Smooth muscle cell (in vitro differentiated cells): ENCODE data around the gene ELMO1. TPM values are rescaled to one million over a fixed set of nuclear protein-coding genes. Genes with fewer than 3 reads are reported as not detected.

Experiments used
- DNase-seq: peaks from one replicate; lab custom pipeline; 2025; ENCODE audit not compliant: unreplicated experiment; lab: John Stamatoyannopoulos, UW
- H2AFZ ChIP-seq: fragments of 200-600 bp; sonication (generic); 2 replicates; pipeline ENCODE4 v1.6.0; 2016; ENCODE audit warnings: antibody characterized with exemption, low read depth, mild to moderate bottlenecking
- H3F3A ChIP-seq: fragments of 200-600 bp; sonication (generic); 2 replicates; pipeline ENCODE4 v1.6.0; 2017; ENCODE audit warnings: antibody characterized with exemption, low read depth
- H3K27ac ChIP-seq: fragments of 200-600 bp; sonication (generic); 2 replicates; pipeline ENCODE4 v1.5.1; 2016; ENCODE audit warnings: low read depth, mild to moderate bottlenecking
- H3K27me3 ChIP-seq: fragments of 200-600 bp; sonication (generic); 2 replicates; pipeline ENCODE4 v1.6.1; 2016; ENCODE audit warnings: low read depth, mild to moderate bottlenecking
- H3K36me3 ChIP-seq: fragments of 200-600 bp; sonication (generic); 2 replicates; pipeline ENCODE4 v1.5.1; 2016; ENCODE audit warnings: low read depth
- H3K4me1 ChIP-seq: fragments of 200-600 bp; sonication (generic); 2 replicates; pipeline ENCODE4 v1.5.1; 2016; ENCODE audit warnings: low read depth
- H3K4me2 ChIP-seq: fragments of 200-600 bp; sonication (generic); 2 replicates; pipeline ENCODE4 v1.6.0; 2016; ENCODE audit warnings: mild to moderate bottlenecking
- H3K4me3 ChIP-seq: fragments of 200-600 bp; sonication (generic); 2 replicates; pipeline ENCODE4 v1.5.1; 2016; ENCODE audit warnings: mild to moderate bottlenecking
- H3K79me2 ChIP-seq: fragments of 200-600 bp; sonication (generic); 2 replicates; pipeline ENCODE4 v1.6.0; 2016; ENCODE audit warnings: low read depth, mild to moderate bottlenecking
- H3K9ac ChIP-seq: fragments of 200-600 bp; sonication (generic); 2 replicates; pipeline ENCODE4 v1.6.0; 2016; ENCODE audit warnings: low read depth
- H3K9me3 ChIP-seq: fragments of 200-600 bp; sonication (generic); replicated peaks from 2 replicates; pipeline ENCODE4 v1.5.1; 2016; ENCODE audit warnings: low read depth
- H4K20me1 ChIP-seq: fragments of 200-600 bp; sonication (generic); 2 replicates; pipeline ENCODE4 v1.6.0; 2016; ENCODE audit warnings: low read depth
- WGBS: methylation state at CpG from one replicate; pipeline ENCODE4 v1.1.7; 2016; ENCODE audit warnings: low lambda C conversion rate; 5-methylcytosine and 5-hydroxymethylcytosine counted together
- polyA plus RNA-seq: library from polyadenylated mRNA; unstranded; fragments of >200 nt; fragmentation: Nextera tagmentation; extraction: Ambion mirVana; gene quantifications from 2 replicates; pipeline ENCODE4 v1.2.1, GENCODE V29; 2016
- total RNA-seq: library from RNA; depleted of rRNA; stranded (reverse); fragments of >200 nt; gene quantifications from 2 replicates; pipeline ENCODE4 v1.2.3, GENCODE V29; 2014
- TF ChIP-seq, protein P1 (sequence below): fragments of 200-600 bp; sonication (generic); IDR thresholded peaks from 2 replicates; pipeline ENCODE4 v1.5.1; 2017; ENCODE audit warnings: borderline replicate concordance, mild to moderate bottlenecking, antibody characterized with exemption; ENCODE audit not compliant: insufficient read depth, poor library complexity, severe bottlenecking

Gene ELMO1
- total and polyA plus RNA-seq, 2 experiments from 2014 or later: 8.2 to 36.0 TPM

DNA sequence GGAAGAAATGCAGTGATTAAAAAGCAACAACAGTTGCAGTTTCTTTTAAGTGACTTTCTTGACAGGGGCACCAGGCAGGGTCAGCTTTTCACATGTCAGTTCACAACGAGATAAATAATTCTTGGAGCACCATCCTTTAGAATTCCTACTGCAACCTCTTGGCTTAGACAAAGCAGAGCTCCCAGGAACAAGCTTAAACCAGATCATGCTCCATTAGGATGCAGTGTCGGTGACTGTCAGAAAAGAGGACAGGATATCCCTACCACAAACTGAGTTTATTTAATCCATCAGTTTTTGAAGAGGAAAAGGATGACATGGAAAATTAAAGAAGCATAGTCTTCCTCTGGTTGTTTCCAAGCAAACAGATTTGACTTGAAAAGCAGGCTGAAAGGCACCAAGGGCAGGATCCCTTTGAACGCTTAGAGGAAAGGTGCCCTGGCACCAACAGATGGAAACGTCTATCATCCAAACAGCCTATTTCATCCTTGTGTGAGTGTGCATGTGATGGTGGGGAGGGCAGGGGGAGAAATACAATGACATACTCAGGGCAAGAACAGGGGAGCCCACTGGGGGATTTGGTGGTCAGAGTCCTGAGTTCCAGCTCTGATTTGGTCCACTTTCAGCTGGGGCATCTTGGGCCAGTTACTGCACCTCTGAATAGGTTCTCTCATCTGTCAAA is 392.3 kb downstream of the ELMO1 start:
- no peaks in the 10 kb centered on the region for H3F3A ChIP-seq
- no peaks in the 10 kb centered on the region for H3K79me2 ChIP-seq
- no peak overlapping the region for H3K27ac ChIP-seq
- no peaks in the 10 kb centered on the region for H3K27me3 ChIP-seq
- 82% methylated on average over 4 of the region's 4 CpGs for WGBS
- H2AFZ ChIP-seq: no peak overlapping the region
- H3K4me1 ChIP-seq: no peaks in the 10 kb centered on the region
- H3K4me2 ChIP-seq: no peak overlapping the region
- no peaks in the 10 kb centered on the region for H3K36me3 ChIP-seq
- H3K9me3 ChIP-seq: no peaks in the 10 kb centered on the region
- H3K9ac ChIP-seq: no peak overlapping the region
- H3K4me3 ChIP-seq: no peak overlapping the region
- no peaks in the 10 kb centered on the region for H4K20me1 ChIP-seq
- DNase-seq: no peak
- TF ChIP-seq, protein P1, sequence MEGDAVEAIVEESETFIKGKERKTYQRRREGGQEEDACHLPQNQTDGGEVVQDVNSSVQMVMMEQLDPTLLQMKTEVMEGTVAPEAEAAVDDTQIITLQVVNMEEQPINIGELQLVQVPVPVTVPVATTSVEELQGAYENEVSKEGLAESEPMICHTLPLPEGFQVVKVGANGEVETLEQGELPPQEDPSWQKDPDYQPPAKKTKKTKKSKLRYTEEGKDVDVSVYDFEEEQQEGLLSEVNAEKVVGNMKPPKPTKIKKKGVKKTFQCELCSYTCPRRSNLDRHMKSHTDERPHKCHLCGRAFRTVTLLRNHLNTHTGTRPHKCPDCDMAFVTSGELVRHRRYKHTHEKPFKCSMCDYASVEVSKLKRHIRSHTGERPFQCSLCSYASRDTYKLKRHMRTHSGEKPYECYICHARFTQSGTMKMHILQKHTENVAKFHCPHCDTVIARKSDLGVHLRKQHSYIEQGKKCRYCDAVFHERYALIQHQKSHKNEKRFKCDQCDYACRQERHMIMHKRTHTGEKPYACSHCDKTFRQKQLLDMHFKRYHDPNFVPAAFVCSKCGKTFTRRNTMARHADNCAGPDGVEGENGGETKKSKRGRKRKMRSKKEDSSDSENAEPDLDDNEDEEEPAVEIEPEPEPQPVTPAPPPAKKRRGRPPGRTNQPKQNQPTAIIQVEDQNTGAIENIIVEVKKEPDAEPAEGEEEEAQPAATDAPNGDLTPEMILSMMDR: no peak

DNA sequence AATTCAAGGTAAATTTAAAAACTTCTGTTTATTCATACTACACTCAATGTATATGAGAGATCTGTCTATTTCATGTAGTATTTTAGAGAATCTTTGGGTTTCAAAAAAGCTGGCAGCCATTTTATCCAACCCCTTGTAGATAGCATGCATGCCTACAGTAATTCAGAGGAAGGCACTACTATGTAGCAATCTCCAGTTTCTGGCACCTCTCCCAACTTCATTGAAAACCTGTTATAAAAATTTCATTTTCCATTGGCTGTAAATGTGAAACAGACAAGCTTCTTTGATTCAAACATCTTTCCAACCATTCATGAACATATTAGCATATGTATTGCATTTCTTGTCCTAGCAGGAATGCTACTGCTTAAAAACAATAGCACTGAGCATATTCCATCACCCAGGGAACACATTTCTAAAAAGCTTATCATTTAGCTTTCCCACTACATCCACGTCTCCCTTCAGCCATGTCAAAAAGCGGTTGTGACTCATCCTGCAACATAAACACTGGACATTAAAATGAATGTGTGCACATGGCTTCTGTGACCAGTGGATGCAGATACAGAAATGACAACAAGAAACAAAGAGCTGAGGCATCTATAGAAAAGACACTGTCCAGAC is 393.9 kb downstream of the ELMO1 start:
- no peak for DNase-seq
- H3K27me3 ChIP-seq: no peaks in the 10 kb centered on the region
- no peaks in the 10 kb centered on the region for H3K36me3 ChIP-seq
- no peaks in the 10 kb centered on the region for H3F3A ChIP-seq
- H3K4me2 ChIP-seq: peak overlapping the region; percentile 21
- no peaks in the 10 kb centered on the region for H3K79me2 ChIP-seq
- whole genome bisulfite sequencing: 24% methylated on average over 2 of the region's 2 CpGs
- no peaks in the 10 kb centered on the region for H4K20me1 ChIP-seq
- no peak overlapping the region for H3K4me3 ChIP-seq
- H2AFZ ChIP-seq: no peak overlapping the region
- no peaks in the 10 kb centered on the region for H3K9me3 ChIP-seq
- H3K27ac ChIP-seq: no peak overlapping the region
- no peaks in the 10 kb centered on the region for H3K4me1 ChIP-seq
- H3K9ac ChIP-seq: no peak overlapping the region
- TF ChIP-seq, protein P1: no peak

DNA sequence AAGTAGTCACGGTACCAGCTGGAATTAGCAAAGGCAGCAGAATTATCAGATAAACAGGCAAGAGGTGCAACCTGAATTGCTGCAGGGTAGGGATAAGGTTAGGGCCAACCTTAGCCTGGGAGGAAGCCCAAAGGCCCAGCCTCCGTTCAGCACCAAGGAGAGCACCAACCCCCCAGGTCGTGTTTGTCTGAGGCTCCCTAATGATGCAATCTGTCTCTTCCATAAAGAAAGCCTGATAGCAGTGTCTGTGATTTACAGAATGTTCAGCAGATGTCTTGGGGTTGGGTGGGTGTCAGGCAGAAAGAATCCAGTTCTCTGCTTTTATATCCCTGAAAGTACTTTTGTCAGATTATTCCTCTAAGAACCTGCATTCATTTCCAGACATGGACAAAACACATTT is 396.0 kb downstream of the ELMO1 start:
- H4K20me1 ChIP-seq: no peaks in the 10 kb centered on the region
- no peak overlapping the region for H3K4me3 ChIP-seq
- no peaks in the 10 kb centered on the region for H3K27me3 ChIP-seq
- no peak overlapping the region for H3K4me2 ChIP-seq
- no peaks in the 10 kb centered on the region for H3K36me3 ChIP-seq
- H3K79me2 ChIP-seq: no peaks in the 10 kb centered on the region
- no peaks in the 10 kb centered on the region for H3F3A ChIP-seq
- no peaks in the 10 kb centered on the region for H3K9me3 ChIP-seq
- TF ChIP-seq, protein P1: no peak
- H2AFZ ChIP-seq: no peak overlapping the region
- no peak for DNase-seq
- WGBS: 32% methylated on average over 3 of the region's 3 CpGs
- H3K9ac ChIP-seq: no peak overlapping the region
- no peaks in the 10 kb centered on the region for H3K4me1 ChIP-seq
- no peak overlapping the region for H3K27ac ChIP-seq

DNA sequence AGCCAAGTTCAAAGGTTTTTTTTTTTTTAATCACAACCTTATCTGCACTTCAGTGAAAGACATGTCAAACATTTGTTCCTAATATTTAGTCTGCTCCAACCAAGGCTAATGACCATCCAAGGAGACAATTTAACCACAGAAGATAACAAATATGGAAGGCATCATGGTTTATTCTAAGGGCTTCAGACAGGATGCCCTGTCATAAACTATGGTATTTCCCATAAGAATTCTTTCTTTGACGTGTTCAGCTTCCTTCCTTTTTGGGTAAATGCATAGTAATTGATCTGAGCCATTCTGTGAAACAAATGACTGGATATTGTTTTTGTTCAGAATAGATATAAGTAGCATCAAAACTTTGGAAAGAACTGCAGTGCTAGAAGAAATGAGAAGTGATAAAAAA is 397.9 kb downstream of the ELMO1 start:
- H4K20me1 ChIP-seq: no peaks in the 10 kb centered on the region
- no peak overlapping the region for H3K9ac ChIP-seq
- H3K4me3 ChIP-seq: no peak overlapping the region
- no peak overlapping the region for H3K27ac ChIP-seq
- peaks cover 11% of the 10 kb centered on the region for H3K4me1 ChIP-seq
- TF ChIP-seq, protein P1: no peak
- H3K27me3 ChIP-seq: no peaks in the 10 kb centered on the region
- H3K4me2 ChIP-seq: no peak overlapping the region
- DNase-seq: no peak
- 34% methylated on average over 1 of the region's 1 CpG for WGBS
- H3K79me2 ChIP-seq: no peaks in the 10 kb centered on the region
- H3F3A ChIP-seq: no peaks in the 10 kb centered on the region
- H3K36me3 ChIP-seq: no peaks in the 10 kb centered on the region
- no peaks in the 10 kb centered on the region for H3K9me3 ChIP-seq
- H2AFZ ChIP-seq: no peak overlapping the region
